Testis (tissue), 2 donors: ENCODE measurements around the gene GTSE1.

Experiments
- POLR2A ChIP-seq: fragments of 450-650 bp; IDR thresholded peaks from one replicate; pipeline ENCODE4 v1.6.1; 2017; ENCODE audit warnings: antibody characterized with exemption, mild to moderate bottlenecking, moderate library complexity
- TF ChIP-seq, protein P1 (sequence below), 3 experiments: fragments of 450-650 bp in 2 of 3; fragments of 200-600 bp in 1 of 3; sonication (generic) in 1 of 3; IDR thresholded peaks; one replicate each; pipeline ENCODE4 v1.5.1; 2016 to 2019; ENCODE audit warnings: antibody characterized with exemption in 3 of 3, mild to moderate bottlenecking in 2 of 3, moderate library complexity in 1 of 3

DNA sequence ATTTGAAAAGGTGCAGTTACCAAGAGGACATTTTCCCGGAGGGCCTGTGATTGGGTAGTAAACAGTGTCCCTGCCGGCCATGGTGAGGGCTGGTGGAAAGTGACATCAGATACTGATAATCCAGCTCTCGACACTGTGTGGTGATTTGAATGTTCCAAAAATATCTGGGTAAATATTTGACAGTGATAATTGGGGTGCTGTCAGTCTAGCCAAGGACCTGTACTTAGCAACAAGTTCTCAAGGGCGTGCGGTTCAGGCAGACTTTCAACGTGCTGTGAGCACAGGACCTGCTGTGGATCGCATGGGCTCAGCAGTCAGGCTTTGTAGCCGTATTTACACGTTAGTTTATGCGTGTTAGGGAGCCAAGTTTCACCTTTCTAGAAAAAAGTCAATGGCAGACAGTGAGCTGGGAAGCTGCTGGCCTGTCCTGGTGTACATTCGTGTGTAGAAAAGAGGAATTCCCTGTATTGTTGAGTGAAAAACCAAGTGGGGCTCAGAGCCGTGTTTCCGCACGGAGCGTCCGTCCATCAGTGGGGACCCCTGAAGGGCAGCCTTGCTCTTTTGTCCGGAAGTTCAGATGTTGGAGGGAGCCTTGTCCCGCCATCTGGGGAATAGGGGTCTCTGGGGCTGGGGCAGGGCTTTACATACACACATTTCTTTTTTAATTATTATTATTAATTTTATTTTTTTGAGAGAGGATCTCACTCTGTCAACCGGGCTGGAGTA is 50.2 kb downstream of the GTSE1 start:
- TF ChIP-seq, protein P1, sequence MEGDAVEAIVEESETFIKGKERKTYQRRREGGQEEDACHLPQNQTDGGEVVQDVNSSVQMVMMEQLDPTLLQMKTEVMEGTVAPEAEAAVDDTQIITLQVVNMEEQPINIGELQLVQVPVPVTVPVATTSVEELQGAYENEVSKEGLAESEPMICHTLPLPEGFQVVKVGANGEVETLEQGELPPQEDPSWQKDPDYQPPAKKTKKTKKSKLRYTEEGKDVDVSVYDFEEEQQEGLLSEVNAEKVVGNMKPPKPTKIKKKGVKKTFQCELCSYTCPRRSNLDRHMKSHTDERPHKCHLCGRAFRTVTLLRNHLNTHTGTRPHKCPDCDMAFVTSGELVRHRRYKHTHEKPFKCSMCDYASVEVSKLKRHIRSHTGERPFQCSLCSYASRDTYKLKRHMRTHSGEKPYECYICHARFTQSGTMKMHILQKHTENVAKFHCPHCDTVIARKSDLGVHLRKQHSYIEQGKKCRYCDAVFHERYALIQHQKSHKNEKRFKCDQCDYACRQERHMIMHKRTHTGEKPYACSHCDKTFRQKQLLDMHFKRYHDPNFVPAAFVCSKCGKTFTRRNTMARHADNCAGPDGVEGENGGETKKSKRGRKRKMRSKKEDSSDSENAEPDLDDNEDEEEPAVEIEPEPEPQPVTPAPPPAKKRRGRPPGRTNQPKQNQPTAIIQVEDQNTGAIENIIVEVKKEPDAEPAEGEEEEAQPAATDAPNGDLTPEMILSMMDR (IDR thresholded peaks at IDR 0.05), result no peak
- no peak for TF ChIP-seq POLR2A
